Uterus (tissue), 4 donors: ENCODE results near the gene UBE2L5. TPM values are rescaled to one million over a fixed set of nuclear protein-coding genes. Genes with fewer than 3 reads are reported as not detected.
"Not testable (repeated sequence)": the region's sequence is repeated elsewhere in the genome, so short reads cannot be mapped to it uniquely, and the experiment has no call there.

Source experiments
- DNase-seq, 2 donors: peaks; one replicate each; pipeline ENCODE4 v3.0.0-alpha.2; 2019 to 2020
- H3K27ac ChIP-seq, 2 donors: fragments of 200-600 bp; sonication (generic); 1 replicate in 1 of 2; 2 replicates in 1 of 2; pipeline ENCODE4 v1.5.1; 2016 to 2018
- H3K27me3 ChIP-seq, 2 donors: fragments of 200-600 bp; sonication (generic); one replicate each; pipeline ENCODE4 v1.5.1; 2018 to 2019; ENCODE audit warnings: control low read depth in 1 of 2
- H3K36me3 ChIP-seq, 2 donors: fragments of 200-600 bp; sonication (generic); one replicate each; pipeline ENCODE4 v1.5.1; 2019; ENCODE audit warnings: control low read depth in 1 of 2
- H3K4me1 ChIP-seq, 2 donors: fragments of 200-600 bp; sonication (generic); one replicate each; pipeline ENCODE4 v1.5.1; 2018 to 2019; ENCODE audit warnings: control low read depth in 1 of 2
- H3K4me3 ChIP-seq, 2 donors: fragments of 200-600 bp; sonication (generic); 1 replicate in 1 of 2; 2 replicates in 1 of 2; pipeline ENCODE4 v1.5.1; 2018 to 2019; ENCODE audit warnings: mild to moderate bottlenecking in 1 of 2
- H3K9me3 ChIP-seq, 2 donors: fragments of 200-600 bp; sonication (generic); one replicate each; pipeline ENCODE4 v1.5.1; 2019; ENCODE audit warnings: control low read depth in 1 of 2
- CTCF ChIP-seq, 4 experiments: fragments of 200-600 bp in 2 of 4; fragments of 450-650 bp in 2 of 4; sonication (generic) in 2 of 4; IDR thresholded peaks; one replicate each; pipeline ENCODE4 v1.5.1; 2016 to 2019; ENCODE audit warnings: antibody characterized with exemption in 4 of 4, mild to moderate bottlenecking in 2 of 4, moderate library complexity in 1 of 4
- POLR2A ChIP-seq, 2 donors: fragments of 450-650 bp; IDR thresholded peaks; one replicate each; pipeline ENCODE4 v1.6.1; 2016; ENCODE audit warnings: antibody characterized with exemption in 2 of 2, mild to moderate bottlenecking in 1 of 2, moderate library complexity in 1 of 2
- intact Hi-C: fragments of 100-400 bp; cut with DNase I; formaldehyde crosslinking; loops from one replicate; pipeline ENCODE4 v1.15.1; 2023; ENCODE audit warnings: low total_unique reads
- total RNA-seq, 4 donors: library from RNA; depleted of rRNA in 3 of 4; stranded (reverse); fragments of >200 nt in 3 of 4; gene quantifications; one replicate each; pipeline versions ENCODE4 v1.1.0 to v1.2.4, GENCODE V29; 2014 to 2023
- donor health status: DM: yes; HTN: yes; CAD: no.

UBE2L5 gene
- total RNA-seq, 4 donors from 2014 or later = 0.21 to 2.8 TPM; not detected in 2

- no peaks in the 10 kb centered on the region for H3K27me3 ChIP-seq
- DNase-seq = no peak
- no peaks in the 10 kb centered on the region for H3K9me3 ChIP-seq
- intact Hi-C loops = no loop called here
- no peak overlapping the region for H3K4me3 ChIP-seq
- no peak for TF ChIP-seq CTCF (IDR thresholded peaks at IDR 0.05)
- no peak for TF ChIP-seq POLR2A (IDR thresholded peaks at IDR 0.05)
- H3K27ac ChIP-seq = peak overlapping the region; percentile 16 to 60
- no peaks in the 10 kb centered on the region for H3K4me1 ChIP-seq
- no peaks in the 10 kb centered on the region for H3K36me3 ChIP-seq
These were observed 34.0 kb downstream of the UBE2L5 start for GRCh38 chr13:30456290-30456689.

GRCh38 chr13:30457306-30457891 lies 35.1 kb downstream of the UBE2L5 start:
- Histone ChIP-seq H3K4me1 (no peaks in the 10 kb centered on the region), H3K36me3 (no peaks in the 10 kb centered on the region), H3K4me3 (no peak overlapping the region), H3K27ac (peak overlapping the region; percentile 16 to 60), H3K9me3 (no peaks in the 10 kb centered on the region), H3K27me3 (no peaks in the 10 kb centered on the region)
- DNase-seq = no peak
- TF ChIP-seq CTCF (IDR thresholded peaks at IDR 0.05) (no peak), POLR2A (IDR thresholded peaks at IDR 0.05) (no peak)
- intact Hi-C loops = no loop called here

GRCh38 chr13:30461279-30462066 lies 39.2 kb downstream of the UBE2L5 start:
- DNase-seq, H3K9me3 ChIP-seq, H3K27me3 ChIP-seq, H3K4me1 ChIP-seq, H3K4me3 ChIP-seq, H3K36me3 ChIP-seq: not testable (repeated sequence)
- peak; percentile 64 to 74 (median 70) for TF ChIP-seq CTCF (IDR thresholded peaks at IDR 0.05)
- intact Hi-C loops = loop anchor here (5.0 to 10.0 kb wide), 5 partner anchors 64 to 333 kb away; no protein-coding TSS in a partner anchor
- H3K27ac ChIP-seq = peak overlapping the region; percentile 12 to 99

- H3K4me1 ChIP-seq = peaks cover 0 to 4% of the 10 kb centered on the region in 2 donors
- H3K9me3 ChIP-seq = no peaks in the 10 kb centered on the region
- H3K27me3 ChIP-seq = no peaks in the 10 kb centered on the region
- intact Hi-C loops = loop anchor here (5.0 to 10.0 kb wide), 5 partner anchors 67 to 332 kb away; no protein-coding TSS in a partner anchor
- peak in 1 of 2 donors; percentile 57 for DNase-seq
- peak overlapping the region; percentile 67 to 75 for H3K4me3 ChIP-seq
- no peaks in the 10 kb centered on the region for H3K36me3 ChIP-seq
- H3K27ac ChIP-seq = peak overlapping the region; percentile 99
- TF ChIP-seq CTCF (IDR thresholded peaks at IDR 0.05) (no peak), POLR2A (IDR thresholded peaks at IDR 0.05) (peak in 1 of 2 donors; percentile 6)
These were observed 41.6 kb downstream of the UBE2L5 start for GRCh38 chr13:30463787-30464495.
